ENCODE data around the gene ZNF367.

DNA sequence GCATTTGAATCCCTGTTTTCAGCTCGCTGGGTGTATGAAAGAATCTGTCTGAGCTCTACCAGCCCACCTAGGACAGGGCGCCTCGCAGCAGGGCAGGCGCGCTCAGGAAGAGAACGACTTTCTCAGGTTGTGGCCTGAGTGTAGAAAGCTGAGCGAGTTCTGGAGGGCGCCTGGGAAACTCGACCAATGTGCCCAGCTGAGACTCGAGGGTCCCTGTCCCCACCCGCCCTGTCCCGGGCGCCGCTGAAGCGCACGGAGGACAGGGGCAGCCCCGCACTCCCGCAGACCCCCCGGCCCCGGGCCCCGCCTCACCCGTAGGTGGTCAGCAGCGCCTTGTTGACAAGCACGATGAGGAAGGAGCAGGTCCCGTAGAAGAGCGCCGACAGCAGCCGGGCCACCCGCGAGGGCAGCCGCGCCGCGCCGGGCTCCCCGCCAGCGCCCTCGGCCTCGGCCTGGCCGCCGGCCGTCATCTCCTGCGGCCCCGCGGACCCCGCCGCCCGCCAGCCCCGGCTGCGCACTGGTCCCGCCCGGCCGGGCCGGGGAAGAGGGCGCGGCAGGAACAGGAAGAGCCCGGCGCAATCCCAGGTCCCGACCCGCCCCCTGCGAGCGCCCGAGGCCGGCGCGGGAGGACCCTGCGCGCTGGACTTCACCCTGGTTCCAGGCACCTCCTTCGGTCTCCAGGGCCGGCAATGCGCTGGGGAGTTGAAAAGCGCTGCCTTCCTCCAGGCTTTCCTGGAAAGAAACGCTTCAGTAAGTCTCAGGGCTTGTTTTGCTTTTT lies 34.8 kb downstream of the ZNF367 start, which contains the start of gene SLC35D2:
- no peak for TF ChIP-seq EZH2phosphoT487 (IDR thresholded peaks at IDR 0.05; ENCODE audit: borderline replicate concordance)
- TF ChIP-seq, protein P1, sequence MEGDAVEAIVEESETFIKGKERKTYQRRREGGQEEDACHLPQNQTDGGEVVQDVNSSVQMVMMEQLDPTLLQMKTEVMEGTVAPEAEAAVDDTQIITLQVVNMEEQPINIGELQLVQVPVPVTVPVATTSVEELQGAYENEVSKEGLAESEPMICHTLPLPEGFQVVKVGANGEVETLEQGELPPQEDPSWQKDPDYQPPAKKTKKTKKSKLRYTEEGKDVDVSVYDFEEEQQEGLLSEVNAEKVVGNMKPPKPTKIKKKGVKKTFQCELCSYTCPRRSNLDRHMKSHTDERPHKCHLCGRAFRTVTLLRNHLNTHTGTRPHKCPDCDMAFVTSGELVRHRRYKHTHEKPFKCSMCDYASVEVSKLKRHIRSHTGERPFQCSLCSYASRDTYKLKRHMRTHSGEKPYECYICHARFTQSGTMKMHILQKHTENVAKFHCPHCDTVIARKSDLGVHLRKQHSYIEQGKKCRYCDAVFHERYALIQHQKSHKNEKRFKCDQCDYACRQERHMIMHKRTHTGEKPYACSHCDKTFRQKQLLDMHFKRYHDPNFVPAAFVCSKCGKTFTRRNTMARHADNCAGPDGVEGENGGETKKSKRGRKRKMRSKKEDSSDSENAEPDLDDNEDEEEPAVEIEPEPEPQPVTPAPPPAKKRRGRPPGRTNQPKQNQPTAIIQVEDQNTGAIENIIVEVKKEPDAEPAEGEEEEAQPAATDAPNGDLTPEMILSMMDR (conservative IDR thresholded peaks at IDR 0.05; ENCODE audit: low read length): no peak
